Activated CD4-positive, alpha-beta T cell treated with anti-CD3 and anti-CD28 coated beads, Interleukin-2, Interleukin-6, amounts not matched to agents 100 ng/mL and 50 ng/mL, durations not matched to agents 16 hours and 8 hours (primary cell): ENCODE data around the gene PNMA8B.
"Not testable (repeated sequence)": the region's sequence is repeated elsewhere in the genome, so short reads cannot be mapped to it uniquely, and the experiment has no call there.

ENCODE experiments used
- DNase-seq: peaks from one replicate; pipeline ENCODE4 v3.0.0-alpha.2; 2020

Gene PNMA8B

DNA sequence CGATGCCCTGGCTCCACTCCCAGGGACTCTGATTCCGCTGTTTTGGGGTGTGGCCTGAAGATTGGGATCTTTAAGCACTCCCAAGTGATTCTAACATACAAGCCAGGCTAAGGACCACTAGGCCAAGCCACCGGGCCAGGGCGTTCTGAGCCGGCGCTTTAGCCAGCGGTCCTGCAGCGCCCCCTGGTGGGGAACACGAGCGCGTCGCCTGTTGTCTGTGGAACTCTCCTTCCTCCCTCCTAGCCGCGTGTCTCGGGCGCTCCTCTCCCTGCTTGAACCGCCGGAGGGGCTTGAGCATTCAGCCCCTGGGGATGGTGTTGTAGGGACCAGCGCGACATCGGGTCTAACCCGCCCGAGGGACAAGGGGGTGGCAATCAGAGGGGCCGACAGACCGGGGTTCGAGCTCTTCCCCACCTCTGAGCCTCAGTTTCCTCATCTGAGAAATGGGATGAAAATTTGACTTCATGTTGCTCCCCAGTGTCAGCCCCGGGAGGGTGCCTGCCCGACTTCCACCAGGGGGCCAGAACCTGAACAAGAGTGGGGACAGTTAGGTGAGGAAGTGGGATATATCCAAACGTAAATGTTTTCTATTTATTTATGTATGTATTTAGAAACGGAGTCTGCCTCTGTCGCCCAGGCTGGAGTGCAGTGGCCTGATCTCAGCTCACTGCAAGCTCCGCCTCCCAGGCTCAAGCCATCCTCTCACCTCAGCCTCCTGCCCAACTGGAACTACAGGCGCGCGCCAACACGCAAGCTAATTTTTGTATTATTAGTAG, 18.0 kb upstream of the PNMA8B start:
- peak; percentile 83 for DNase-seq

DNA sequence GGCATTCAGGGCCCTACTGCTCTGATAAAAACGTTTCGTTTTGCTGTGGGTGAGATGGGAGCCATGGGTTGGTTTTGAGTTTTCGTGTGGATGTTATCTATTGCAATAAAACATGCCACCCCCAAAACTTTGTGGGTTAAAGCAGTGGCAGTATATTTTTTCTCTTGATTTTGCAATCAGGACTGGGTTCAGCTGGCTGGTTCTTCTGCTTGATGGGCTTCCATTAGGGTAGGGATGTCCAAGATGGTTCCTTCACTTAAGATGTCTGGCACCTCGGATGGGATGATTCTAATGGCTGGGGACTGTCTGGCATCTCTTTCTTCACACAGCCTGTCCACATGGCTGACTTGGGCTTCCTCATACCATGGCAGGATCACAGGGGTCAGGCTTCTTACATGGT, 15.6 kb upstream of the PNMA8B start:
- no peak for DNase-seq

DNA sequence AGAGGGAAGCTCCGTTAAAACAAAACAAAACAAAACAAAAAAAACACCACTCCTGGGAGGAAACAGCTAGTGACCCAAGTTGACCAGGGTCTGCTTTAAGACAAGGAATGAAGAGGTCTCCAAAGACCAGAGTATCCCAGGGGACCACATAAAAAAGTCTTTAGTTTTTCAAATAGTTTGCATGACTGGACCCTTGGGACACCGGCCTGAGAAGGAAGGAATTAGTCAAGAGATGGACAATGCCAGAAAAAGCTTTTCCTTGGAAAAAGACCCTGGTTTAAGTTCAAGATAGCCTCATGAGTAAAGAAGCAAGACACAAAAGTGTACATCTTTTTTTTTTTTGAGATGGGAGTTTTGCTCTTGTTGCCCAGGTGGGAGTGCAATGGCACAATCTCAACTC, 12.5 kb upstream of the PNMA8B start:
- DNase-seq: no peak

DNA sequence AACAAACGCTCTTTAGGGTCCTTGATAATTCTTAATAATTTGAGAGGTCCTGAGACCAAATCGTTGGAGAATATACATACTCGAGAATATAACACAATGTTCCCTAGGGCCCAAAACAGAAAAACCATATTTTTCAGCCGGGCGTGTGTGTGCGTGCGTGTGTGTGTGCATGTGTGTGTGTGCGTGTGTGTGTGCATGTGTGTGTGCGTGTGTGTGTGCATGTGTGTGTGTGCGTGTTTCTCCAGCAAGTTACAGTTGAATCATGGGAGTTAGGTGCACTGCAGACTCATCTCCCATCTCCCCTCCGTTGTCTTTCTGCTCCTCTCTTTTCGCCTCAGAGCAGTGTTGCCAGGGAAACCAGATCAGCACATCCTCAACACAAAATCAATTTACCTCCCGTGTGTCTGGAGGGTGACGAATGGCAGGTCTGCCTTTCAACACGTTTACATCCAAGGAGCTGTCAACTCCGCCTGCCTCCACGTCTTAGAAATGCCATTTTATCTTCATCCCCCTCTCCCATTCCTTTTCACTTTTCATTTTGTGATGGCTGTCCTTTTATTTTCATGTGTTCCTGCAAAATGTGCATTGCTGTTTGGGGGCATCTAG, 8.3 kb upstream of the PNMA8B start:
- no peak for DNase-seq

DNA sequence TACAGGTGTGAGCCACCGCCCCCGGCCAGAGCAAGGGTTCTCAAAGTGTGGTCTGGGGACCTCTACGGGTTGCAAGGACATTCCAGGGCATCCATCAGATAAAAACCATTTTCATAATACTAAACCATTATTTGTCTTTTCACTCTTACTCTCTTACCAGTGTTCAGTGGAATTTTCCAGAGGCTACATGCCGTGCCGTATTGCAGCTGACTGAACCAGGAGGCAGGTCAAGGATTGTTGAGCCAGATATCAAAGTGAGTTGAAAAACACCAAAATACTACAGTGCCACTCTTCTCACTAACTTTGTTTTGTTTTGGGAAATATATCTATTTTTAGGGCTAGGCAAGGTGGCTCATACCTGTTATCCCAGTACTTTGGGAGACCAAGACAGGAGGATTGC, 7.2 kb upstream of the PNMA8B start:
- no peak for DNase-seq

DNA sequence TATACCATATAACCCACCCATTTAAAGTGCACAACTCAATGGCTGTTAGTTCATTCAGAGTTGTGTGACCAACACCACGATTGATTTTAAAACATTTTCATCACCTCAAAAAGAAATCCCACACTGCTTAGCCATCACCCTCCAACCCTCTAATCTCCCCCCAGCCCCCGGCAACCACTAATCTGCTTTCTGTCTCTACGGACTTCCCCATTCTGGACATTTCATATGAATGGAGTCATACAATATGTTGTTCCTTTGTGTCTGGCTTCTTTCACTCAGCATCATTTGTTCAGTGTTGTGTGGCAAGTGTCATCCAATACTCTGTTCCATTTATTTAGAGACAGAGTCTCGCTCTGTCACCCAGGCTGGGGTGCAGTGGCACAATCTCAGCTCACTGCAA, 4.0 kb upstream of the PNMA8B start:
- no peak for DNase-seq

DNA sequence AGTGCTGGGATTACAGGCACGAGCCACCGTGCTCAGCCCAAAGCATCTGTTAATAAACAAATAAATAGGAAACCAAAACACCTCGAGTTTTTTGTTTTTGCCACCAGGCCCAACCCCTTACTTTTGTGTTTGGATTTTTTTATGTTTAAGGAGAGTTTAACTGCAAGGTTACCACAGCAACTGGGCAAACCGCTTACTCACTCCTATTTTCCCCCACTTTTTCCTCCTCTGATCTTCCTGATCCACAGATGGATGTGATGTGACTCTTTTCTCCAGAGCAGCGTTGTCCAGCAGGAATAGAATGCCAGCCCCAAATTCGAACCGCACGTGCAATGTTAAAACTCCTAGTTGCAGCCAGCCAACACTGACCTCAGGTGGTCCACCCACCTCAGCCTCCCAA, 2.1 kb upstream of the PNMA8B start:
- DNase-seq: no peak

DNA sequence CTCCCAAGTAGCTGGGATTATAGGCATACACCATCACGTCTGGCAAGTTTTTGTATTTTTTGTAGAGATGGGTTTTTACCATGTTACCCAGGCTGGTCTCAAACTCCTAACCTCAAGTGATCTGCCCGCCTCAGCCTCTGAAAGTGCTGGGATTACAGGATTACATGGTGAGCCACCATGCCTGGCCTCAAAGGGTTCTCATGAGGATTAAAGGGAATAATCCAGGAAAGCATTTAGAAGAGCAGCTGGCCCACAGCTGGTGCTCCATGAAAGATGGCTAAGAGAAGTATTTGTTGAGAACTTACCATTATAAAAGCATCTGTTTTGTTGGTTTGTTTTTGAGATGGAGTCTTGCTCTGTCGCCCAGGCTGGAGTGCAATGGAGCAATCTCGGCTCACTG, 1.2 kb upstream of the PNMA8B start:
- not testable (repeated sequence) for DNase-seq

DNA sequence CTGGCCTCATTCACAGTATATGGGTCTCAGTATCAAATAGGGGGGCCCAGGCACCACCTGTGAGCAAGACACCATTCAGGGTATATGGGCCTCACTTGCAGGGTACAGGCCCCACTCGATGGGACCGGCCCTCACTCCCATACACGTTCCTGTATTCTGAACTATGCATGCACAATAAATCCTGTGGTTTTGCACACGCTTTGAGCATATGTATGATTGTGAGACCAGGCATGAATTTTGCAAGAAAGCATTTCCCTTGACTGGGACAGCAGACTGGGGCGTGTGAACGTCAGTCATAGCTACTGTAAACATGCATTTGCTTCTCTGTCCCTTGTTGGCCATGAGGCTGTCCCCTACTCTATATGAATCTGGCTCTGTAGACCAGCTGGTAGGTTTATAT, 637 bp upstream of the PNMA8B start:
- DNase-seq: no peak

DNA sequence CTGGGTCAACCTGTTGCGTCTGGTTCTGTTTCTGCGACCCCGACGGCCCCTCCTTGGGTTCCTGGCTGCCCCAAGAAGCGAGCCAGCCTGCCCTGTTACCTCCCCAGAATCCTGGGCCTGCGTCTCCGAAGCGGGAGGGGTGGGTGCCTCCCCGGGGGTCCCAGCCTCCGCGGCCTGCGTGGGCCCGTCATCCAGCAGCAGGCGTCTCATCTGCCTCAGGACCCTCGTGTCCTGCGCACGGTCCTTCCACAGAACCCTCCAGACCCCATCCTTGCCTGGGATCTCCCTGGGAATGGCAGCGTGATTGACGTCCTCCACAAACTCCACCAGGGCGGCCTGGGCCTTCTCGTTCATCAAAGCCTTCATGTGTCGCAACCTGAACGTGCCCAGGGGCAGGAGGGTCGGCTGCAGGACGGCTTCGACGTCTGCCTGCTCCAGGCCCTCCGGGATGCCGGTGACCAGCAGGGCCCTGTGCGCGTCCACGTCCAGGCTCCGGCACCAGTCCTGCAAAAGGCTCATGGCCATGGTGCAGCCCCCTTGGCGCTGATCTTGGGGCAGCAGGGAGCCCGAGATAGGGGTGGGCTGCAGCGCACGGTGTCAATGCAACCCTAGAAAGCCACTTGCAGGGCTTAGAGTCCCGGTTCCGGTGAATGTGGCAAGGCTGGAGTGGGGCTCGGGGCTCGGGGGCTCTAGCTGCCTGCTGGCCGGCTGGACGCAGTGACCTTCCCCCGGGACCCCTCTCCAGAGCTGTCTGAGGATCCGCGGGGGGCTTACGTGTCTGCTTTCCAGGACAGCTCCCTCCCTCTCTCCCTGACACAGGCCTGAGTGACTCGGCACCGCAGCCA, 504 bp downstream of the PNMA8B start:
- DNase-seq: no peak

DNA sequence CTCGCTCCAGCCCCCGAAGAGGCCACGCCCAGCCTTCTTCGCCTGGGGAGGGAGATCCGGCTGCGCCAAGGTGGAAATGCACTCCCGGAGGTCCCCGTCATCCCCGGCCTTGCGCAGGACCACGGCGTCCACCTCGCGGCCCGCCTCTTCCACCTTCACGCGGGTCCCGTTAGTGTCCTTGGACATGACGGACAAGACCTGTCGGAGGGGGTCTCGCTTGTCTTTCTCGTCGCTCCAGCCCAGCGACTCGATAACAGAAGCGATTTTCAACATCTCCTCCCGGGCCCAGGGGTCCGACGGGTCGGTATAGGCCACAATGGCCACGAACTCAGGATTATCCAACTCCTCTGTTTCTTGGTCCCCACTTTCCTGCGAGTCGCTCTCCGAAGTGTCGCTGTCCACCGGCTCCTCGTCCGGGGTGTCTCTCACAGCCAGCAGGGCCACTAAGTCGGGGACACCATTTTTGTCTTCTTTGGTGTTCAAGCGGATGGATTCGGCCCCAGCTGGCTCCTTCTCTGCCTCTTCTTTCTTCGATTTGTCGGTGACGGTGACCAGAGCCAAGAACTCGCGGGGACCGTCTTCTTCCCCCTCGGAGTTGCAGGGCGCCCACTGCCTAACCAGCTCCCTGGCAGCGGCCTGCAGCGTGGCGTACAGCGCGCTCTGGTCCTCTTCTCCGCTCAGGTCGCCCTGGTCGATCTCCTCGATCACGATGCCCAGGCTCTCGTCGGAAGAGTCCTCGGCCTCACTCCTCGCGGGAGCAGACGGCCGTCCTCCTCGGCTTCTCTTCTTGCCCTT, 1.3 kb downstream of the PNMA8B start:
- DNase-seq: no peak

DNA sequence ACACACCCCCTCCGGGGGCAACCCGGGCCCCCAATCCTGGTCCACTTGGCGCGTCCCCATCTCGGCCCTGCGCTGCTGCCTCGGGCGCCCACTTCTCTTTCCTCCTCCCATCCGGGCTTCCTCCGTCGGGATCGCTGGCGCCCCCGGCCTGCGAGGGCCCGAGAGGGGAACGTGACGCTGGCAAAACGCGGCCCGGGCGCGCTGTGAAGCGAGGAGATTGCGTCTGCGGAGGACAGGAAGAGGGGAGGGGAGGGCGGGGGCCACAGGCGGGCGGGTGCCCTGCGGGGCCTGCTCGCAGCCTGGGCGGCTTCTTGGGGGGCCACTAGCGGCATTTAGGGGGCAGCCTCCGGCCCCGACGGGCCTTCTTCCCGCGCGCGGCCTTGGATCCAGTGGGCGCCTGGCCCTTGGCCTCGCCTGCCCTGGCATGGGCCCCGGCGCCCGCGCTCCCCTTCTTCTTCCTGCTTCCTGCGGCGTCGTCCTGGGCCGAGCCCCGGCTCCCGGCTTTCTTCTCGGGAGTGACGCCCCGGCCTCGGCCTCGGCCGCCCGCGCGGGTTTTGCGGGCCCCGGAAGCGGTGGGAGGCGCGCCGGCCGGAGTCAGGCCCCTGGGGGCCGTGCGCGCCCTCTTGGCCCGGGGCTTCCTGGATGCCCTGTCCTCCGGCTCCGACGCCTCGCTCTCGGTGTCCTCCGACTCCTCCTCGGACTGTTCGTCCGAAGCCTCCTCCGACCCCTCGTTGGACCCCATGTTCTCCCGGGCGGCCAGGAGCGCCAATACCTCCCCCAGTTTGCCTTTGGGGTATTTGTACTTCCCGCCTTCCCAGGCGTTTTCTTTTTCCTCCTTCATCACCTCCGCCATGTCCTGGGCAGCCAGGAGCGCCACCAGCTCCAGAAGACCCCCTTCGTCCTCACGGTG, 2.2 kb downstream of the PNMA8B start:
- no peak for DNase-seq

DNA sequence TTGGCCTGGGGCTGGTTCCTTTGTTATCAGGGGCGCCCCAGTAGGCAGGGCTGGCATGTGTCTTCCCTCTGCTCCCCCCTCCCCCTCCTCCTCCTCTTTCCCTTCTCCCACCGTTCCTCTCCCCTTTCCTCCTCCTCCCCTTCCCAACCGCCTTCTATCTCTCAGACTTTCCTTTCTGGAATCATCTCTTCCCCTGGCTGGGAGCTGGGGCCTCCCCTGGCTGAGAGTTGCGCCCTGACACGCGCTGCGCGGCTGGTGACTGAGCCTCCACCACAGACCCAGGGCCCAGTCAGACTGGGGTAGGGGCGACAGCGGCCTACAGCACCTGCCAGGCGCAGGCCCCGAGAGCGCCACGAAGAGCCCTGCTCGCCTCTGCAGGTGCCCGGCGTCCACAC, 2.8 kb downstream of the PNMA8B start:
- DNase-seq: no peak

DNA sequence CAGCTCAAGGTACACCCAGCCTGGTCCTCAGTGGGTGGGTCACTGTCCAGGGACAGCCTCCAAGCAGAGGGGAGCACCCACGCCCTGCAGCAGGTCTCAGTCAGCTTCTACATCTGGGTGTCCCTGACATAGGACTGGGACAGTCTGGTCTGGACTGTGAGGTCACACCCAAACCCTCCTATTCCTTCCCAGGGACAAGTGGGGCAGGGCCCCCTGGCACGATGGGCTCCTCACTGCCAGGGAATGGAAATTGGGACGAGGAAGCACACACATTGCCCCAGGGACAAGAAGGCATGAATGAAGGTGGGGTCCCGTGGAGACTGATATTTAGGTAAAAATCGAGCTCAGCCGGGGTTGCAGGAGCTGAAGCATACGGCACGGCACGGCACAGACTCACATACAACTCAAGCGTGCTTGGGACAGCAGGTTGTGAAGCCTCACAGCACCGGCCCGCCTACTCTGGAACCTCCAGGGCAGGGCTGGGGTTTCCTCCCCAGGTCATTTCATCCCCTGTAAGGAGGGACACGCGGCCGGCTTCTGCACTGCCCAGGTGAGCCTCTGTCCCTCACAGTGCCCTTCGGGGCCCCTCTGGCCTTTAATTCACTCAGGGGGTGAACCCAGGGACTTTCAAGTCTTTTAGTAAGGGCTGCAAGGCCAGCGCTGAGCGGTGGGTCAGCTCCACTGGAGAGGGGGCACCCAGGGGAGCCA, 3.5 kb downstream of the PNMA8B start:
- no peak for DNase-seq

DNA sequence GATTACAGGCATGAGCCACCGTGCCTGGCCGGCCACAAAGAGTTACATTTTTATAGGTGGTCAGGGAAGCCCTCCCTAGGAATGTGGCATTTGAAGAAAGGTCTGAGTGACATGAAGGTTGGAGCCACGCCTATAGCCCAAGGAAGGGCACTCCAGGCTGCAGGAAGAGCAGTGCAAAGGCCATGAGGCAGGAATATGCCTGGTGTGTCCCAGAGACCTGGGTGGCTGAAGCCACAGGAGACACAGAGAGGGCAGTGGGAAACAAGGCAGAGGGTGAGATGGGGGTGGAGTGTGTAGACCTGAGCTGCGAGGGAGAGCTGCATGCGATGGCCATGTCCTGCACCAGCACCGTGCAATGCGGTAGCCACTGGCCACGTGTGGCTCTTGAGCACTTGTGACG, 4.9 kb downstream of the PNMA8B start:
- no peak for DNase-seq

DNA sequence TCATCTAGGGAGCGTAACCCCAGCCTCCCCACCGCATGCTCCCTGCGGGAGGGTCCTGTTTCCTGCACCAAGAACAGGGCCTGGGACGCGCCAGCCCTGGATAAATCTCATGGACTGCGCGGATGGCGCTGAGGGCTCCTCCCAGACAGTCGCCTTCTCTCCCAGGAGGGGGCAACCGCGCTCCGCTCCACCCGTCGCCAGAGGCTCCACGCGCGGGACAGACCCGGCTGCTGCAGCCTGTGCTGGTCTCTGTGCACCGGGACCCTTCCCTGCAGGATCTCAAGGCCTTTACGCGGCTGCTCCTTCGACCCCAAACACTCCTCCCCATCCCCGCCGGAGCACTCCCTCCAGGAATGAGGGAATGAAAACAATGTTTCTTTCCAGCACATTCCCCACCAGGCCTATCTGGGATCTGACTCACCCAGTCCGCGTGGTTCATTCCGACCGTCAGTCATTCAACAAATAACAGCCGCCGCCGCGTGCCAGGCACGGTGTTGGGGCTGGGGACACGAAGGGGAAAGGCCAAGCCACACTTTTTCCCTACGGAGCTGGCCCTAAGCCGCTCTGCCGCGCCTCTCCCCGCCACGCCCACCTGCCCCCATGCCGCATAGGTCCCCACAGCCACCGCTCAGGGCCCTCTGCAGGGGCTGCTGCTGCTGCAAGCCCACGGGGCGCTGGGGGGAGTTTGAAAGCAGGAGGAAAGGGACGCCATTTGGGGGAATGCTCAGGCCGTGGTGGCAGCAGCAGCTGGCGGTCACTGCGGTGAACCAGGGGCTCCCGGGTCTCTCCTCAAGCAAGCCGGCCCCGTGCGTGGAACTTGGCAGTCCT, 6.0 kb downstream of the PNMA8B start:
- DNase-seq: no peak

DNA sequence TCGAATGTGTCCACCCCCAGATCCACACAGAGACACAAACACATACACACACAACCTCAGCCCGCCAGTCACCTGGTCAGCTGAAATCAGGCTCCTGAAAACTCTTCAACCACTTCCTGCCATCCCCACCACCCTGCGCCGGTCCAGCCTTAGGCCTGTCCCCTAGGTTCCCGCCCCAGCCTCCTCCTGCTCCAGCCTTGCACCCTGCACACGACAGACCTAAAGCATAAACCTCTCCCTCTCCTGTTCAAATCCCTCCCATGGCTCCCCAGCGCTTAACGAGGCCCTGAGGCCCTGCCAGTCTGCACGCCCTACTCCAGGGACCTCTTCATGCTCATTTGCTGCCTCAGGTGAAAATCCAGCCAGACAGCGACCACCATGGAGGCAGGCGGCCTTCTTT, 7.1 kb downstream of the PNMA8B start:
- no peak for DNase-seq

DNA sequence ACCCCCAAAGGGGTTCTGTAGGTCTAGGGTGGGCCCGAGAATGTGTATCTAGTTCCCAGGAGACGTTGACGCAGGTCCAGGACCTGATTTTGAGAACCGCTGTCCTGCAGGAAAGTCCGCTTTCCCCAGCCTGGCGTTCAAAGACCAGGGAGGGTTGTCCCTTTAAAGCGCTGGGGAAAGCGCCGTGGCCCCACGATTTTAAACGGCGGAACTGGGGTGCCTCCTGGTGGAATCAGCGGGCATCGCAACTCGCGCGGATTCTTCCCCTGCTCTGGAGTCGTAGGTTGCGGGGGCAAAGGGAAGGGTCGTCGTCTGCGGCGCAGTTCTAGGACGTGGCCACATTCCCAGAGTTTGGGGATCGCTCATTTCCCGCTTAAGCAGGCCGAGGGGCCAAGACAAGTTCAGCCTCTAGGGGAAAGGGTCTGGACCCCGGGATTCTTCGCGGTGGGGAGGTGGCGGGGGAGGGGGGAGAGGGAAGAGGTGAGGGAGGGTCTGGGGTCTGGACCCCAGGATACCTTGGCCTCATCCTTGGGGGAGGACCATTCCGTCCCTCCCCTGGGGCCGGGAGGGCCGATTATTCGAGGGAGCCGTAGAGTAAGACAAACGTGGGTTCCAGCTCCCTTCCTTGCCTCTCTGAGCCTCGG, 7.7 kb downstream of the PNMA8B start:
- peak; percentile 78 for DNase-seq

DNA sequence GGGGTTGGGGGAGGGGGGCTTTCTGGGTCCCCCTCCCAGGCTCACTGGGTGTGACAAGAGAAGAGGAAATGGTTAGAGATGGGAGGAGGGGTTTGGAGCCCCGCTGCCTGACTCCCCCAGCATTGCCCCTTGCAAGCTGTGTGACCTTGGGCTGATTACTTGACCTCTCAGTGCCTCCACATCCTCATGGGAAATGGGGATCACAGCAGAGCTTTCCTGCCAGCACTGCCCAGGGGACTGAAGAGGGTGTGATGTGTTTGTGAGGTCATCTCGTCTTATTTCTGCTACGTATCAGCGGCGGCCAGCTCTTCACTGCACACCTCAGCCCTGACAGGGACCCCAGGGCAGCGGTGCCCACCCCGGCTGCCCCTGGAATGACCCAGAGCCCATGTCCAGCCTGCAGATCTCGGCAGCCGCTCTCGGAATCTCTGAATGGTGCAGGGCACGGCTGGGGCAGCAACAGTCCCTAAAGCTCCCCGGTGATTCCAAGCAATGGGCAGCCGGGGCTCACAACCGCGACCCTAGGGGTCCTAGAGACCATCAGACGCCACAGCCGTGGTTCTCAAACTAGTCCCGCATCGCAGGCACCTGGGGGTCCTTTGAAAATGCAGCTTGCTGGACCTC, 8.4 kb downstream of the PNMA8B start:
- no peak for DNase-seq
